Hepatocyte (in vitro differentiated cells): ENCODE measurements around the gene ADSL.

Experiments used
- CTCF ChIP-seq: fragments of 200-600 bp; sonication (generic); IDR thresholded peaks from 2 replicates; pipeline ENCODE4 v1.5.1; 2016; ENCODE audit warnings: antibody characterized with exemption, mild to moderate bottlenecking; ENCODE audit not compliant: poor library complexity
- EZH2phosphoT487 ChIP-seq: fragments of 200-600 bp; sonication (generic); IDR thresholded peaks from one replicate; pipeline ENCODE4 v1.6.1; 2018; ENCODE audit warnings: antibody characterized with exemption, mild to moderate bottlenecking, low read depth, moderate library complexity; ENCODE audit not compliant: unreplicated experiment, severe bottlenecking

GRCh38 chr22:40395607-40396006 lies 49.3 kb downstream of the ADSL start:
- no peak for TF ChIP-seq CTCF
- no peak for TF ChIP-seq EZH2phosphoT487
